A204.1 (cell line): ENCODE data around the gene SPTBN2.

Source experiments
- FAIRE-seq: peaks from 2 replicates; lab custom pipeline; 2012; peaks lifted over from hg19 to GRCh38; lab: Jason Lieb, UNC

The SPTBN2 gene

DNA sequence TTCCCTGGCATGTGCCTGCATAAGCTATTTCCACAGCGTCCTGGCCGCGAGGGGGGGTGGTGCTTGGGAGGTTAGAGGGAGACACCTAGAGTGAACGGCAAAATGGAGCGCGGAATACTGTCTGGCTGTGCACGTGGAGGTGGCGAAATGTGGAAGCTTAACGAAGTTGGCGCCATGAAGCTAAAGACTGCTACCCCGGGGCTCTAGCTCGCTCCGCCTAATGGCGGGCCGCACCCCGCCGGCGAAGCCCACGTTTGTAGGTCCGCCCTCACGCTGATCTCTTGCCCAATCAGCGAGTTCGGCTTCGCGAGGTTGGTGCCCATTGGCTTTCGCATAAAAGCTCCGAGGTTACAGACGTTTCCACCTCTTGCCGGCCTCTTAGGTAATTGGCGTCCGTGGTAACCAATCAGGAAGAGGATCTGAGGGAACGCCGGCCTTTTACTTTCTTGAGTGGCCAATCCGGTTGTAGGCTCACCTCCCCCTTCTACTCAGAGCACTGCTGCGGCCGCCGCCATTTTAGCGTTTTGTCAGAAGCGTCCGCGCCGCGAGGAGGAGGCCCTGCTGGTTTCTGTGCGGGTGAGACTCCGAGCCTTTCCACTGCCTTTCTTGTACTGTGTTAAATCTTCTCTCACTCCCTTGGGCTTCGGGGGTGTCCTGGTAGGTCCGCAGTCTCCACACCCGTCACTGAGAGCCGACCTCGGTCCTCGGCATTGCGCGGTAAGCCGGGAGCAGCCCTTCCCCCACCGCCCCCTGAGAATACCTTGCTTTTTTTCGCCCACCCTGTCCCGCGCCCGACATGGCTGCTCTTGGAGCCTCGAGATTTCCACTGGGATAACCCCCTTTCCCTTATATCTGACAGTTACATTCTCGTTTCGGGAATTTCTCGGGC is 90.6 kb downstream of the SPTBN2 start, which contains the start of gene RBM4:
Gene RBM4 (plus strand): TSS at position 527 of the 889 bp plus-strand sequence. CDS start 1,009 bp downstream, outside the sequence.
- FAIRE-seq = peak; percentile 96

DNA sequence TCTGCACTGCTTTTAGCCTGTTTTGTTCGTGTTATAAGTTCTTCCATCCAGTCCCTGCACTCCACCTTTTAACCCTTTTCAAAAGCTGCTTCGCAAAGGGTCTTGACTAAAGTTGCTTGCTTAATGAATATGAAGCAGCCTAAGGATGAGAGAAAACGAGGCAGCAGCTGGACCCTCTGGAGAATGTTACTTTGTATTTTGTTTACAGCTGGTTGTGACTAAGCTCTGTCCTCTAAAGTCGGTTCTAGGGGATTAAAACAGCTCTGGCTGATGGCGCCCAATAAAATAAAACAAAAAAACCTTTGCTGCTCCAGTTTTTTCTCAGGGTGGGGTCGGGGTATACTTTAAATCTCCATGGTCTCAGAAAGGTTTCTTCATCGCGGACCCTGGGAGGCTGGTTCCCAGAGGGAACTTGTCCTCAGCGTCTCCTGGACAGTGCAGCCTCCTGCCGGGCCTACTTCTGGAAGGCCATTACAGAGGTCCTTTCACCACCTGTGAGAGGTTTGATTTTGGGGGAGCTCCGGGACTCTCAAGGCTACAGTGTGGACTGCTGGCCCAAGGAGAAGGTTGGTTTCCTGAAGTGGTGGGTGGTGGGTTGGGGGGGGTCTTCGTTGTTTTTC is 91.3 kb downstream of the SPTBN2 start:
- no peak for FAIRE-seq

DNA sequence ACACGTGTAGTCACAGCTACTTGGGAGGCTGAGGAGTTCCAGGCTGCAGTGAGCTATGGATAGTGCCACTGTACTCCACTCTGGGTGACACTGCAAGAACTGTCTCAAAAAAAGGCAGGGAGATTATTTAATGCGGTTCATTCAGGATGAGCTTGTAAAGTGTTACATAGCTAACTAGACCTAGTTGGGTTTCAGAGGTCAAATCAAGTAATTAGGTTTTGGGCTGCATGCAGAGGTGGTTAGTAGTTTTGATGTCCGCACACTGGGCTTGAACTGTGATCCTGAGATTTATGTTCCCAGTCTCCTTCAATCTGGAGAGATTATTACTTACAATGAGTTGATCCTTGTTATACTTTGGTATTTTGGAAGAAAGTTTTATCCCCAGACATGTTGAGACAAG is 92.6 kb downstream of the SPTBN2 start:
- no peak for FAIRE-seq
